HCT116 (cell line): Measurements from ENCODE around the gene ATG3. TPM values are rescaled to one million over a fixed set of nuclear protein-coding genes. Genes with fewer than 3 reads are reported as not detected.

Source experiments
- ATAC-seq: fragments of 200-7000 bp; cut with Tn5 transposase; 2 replicates; pipeline ENCODE4 v1.9.1; 2020; ENCODE audit warnings: mild to moderate bottlenecking, moderate library complexity
- BruUV-seq: library from RNA; stranded (reverse); fragments of 400-500 nt; replicated peaks from 2 replicates; lab custom pipeline; 2021; lab: Mats Ljungman, UMichigan
- CTCF ChIA-PET: fragments of 300-600 bp; sonication (Branson Sonifier 250); formaldehyde crosslinking; loops from one replicate; lab custom pipeline; 2021; ENCODE audit warnings: antibody characterized with exemption; lab: Charles Lee
- POLR2A ChIA-PET: fragments of 300-600, 350-600 bp; sonication (Branson Sonifier 250); formaldehyde crosslinking; loops from one replicate; lab custom pipeline; 2021; ENCODE audit warnings: antibody characterized with exemption; lab: Charles Lee
- RAD21 ChIA-PET, 2 experiments: fragments of 300-600 bp; sonication (Branson Sonifier 250); formaldehyde crosslinking; loops; one replicate each; lab custom pipeline; 2023; ENCODE audit warnings: low total read pairs in 2 of 2; ENCODE audit not compliant: uncharacterized antibody in 2 of 2, unreplicated experiment in 2 of 2, low non-redundant PET in 1 of 2; lab: Charles Lee
- DNase-seq: peaks from one replicate; pipeline ENCODE4 v3.0.0-alpha.2; 2010; ENCODE audit warnings: low read depth, low spot score
- H2AFZ ChIP-seq: fragments of 200-600 bp; shearing (Covaris generic), sonication (generic); 2 replicates; pipeline ENCODE4 v1.6.1; 2017; ENCODE audit warnings: low read depth, mixed run types, mixed read lengths, antibody characterized with exemption, low read length; ENCODE audit not compliant: poor library complexity, severe bottlenecking
- H3K27ac ChIP-seq: 2 replicates; pipeline ENCODE4 v1.5.1; 2012; ENCODE audit warnings: low read depth, low read length
- H3K27me3 ChIP-seq: fragments of 200-600 bp; sonication (generic); 2 replicates; pipeline ENCODE4 v1.6.1; 2016; ENCODE audit warnings: mixed run types, low read length, mixed read lengths; ENCODE audit not compliant: insufficient read depth
- H3K36me3 ChIP-seq, 2 experiments: fragments of 200-500 bp in 1 of 2; fragments of 200-600 bp in 1 of 2; sonication (Bioruptor generic) in 1 of 2; sonication (generic) in 1 of 2; 2 replicates each; pipeline versions ENCODE4 v1.5.1 to v1.6.1; 2014 to 2016; ENCODE audit warnings: low read length in 2 of 2, inconsistent platforms in 1 of 2, mixed read lengths in 1 of 2, mixed run types in 1 of 2; ENCODE audit not compliant: insufficient read depth in 2 of 2, control insufficient read depth in 1 of 2
- H3K4me1 ChIP-seq, 2 experiments: fragments of 200-600 bp in 1 of 2; sonication (generic) in 1 of 2; 2 replicates each; pipeline versions ENCODE4 v1.5.1 to v1.6.1; 2012 to 2017; ENCODE audit warnings: low read length in 2 of 2, inconsistent platforms in 1 of 2, mild to moderate bottlenecking in 1 of 2, mixed read lengths in 1 of 2, mixed run types in 1 of 2, moderate library complexity in 1 of 2; ENCODE audit not compliant: insufficient read depth in 2 of 2, control insufficient read depth in 1 of 2
- H3K4me2 ChIP-seq: fragments of 200-600 bp; sonication (generic); 2 replicates; pipeline ENCODE4 v1.6.1; 2017; ENCODE audit warnings: mixed run types, low read length, mixed read lengths
- H3K4me3 ChIP-seq, 2 experiments: fragments of 200-600 bp in 1 of 2; sonication (generic) in 1 of 2; replicated peaks in 1 of 2; 2 replicates each; pipeline ENCODE4 v1.5.1; 2011 to 2016; ENCODE audit warnings: low read length in 2 of 2, control low read depth in 1 of 2, low read depth in 1 of 2, mild to moderate bottlenecking in 1 of 2, mixed read lengths in 1 of 2, mixed run types in 1 of 2
- H3K79me2 ChIP-seq: fragments of 200-600 bp; sonication (generic); 2 replicates; pipeline ENCODE4 v1.6.1; 2017; ENCODE audit warnings: mild to moderate bottlenecking, mixed run types, low read length, moderate library complexity, mixed read lengths; ENCODE audit not compliant: insufficient read depth
- H3K9ac ChIP-seq: fragments of 200-600 bp; sonication (generic); 2 replicates; pipeline ENCODE4 v1.6.1; 2016; ENCODE audit warnings: low read length, mixed read lengths
- H3K9me2 ChIP-seq: fragments of 200-600 bp; sonication (generic), shearing (Covaris generic); 2 replicates; pipeline ENCODE4 v1.6.1; 2017; ENCODE audit warnings: mixed run types, mild to moderate bottlenecking, moderate library complexity; ENCODE audit not compliant: insufficient read depth
- H3K9me3 ChIP-seq, 2 experiments: fragments of 200-500 bp in 1 of 2; fragments of 200-600 bp in 1 of 2; sonication (Bioruptor generic) in 1 of 2; sonication (generic) in 1 of 2; 2 replicates each; pipeline ENCODE4 v1.6.1; 2014 to 2017; ENCODE audit warnings: low read length in 2 of 2, mixed read lengths in 2 of 2, inconsistent platforms in 1 of 2, low read depth in 1 of 2, mild to moderate bottlenecking in 1 of 2, mixed run types in 1 of 2, moderate library complexity in 1 of 2; ENCODE audit not compliant: control insufficient read depth in 1 of 2, insufficient read depth in 1 of 2
- H4K20me1 ChIP-seq: fragments of 200-600 bp; sonication (generic), shearing (Covaris generic); 2 replicates; pipeline ENCODE4 v1.6.1; 2017; ENCODE audit warnings: mixed run types, mild to moderate bottlenecking, moderate library complexity; ENCODE audit not compliant: insufficient read depth
- CBX3 ChIP-seq: IDR thresholded peaks from 2 replicates; pipeline ENCODE4 v1.6.1; 2012; ENCODE audit warnings: low read depth
- EGR1 ChIP-seq: IDR thresholded peaks from 2 replicates; pipeline ENCODE4 v1.6.1; 2012; ENCODE audit warnings: low read depth
- ELF1 ChIP-seq: IDR thresholded peaks from 2 replicates; pipeline ENCODE4 v1.6.1; 2012; ENCODE audit warnings: low read depth, borderline replicate concordance
- EZH2 ChIP-seq: fragments of 200-600 bp; sonication (generic); IDR thresholded peaks from 2 replicates; pipeline ENCODE4 v1.6.1; 2017; ENCODE audit warnings: antibody characterized with exemption, mixed run types
- EZH2phosphoT487 ChIP-seq: fragments of 200-600 bp; IDR thresholded peaks from 2 replicates; pipeline ENCODE4 v1.6.1; 2018; ENCODE audit warnings: antibody characterized with exemption, borderline replicate concordance
- FOSL1 ChIP-seq: IDR thresholded peaks from 2 replicates; pipeline ENCODE4 v1.6.1; 2012; ENCODE audit warnings: low read depth
- POLR2A ChIP-seq: IDR thresholded peaks from 2 replicates; pipeline ENCODE4 v1.7.0; 2011; ENCODE audit warnings: borderline replicate concordance; ENCODE audit not compliant: insufficient read depth, insufficient read length; ENCODE audit errors: extremely low read depth
- POLR2AphosphoS5 ChIP-seq: IDR thresholded peaks from 2 replicates; pipeline ENCODE4 v1.6.1; 2011; ENCODE audit warnings: mild to moderate bottlenecking, low read depth, low read length, moderate library complexity
- RAD21 ChIP-seq: IDR thresholded peaks from 2 replicates; pipeline ENCODE4 v1.6.1; 2012; ENCODE audit warnings: low read depth, mild to moderate bottlenecking
- SIN3A ChIP-seq: IDR thresholded peaks from 2 replicates; pipeline ENCODE4 v1.6.1; 2012; ENCODE audit warnings: low read depth
- SP1 ChIP-seq: IDR thresholded peaks from 2 replicates; pipeline ENCODE4 v1.6.1; 2012; ENCODE audit warnings: low read depth
- SRF ChIP-seq: IDR thresholded peaks from 2 replicates; pipeline ENCODE4 v1.6.1; 2012; ENCODE audit warnings: low read depth
- TCF7L2 ChIP-seq: IDR thresholded peaks from 2 replicates; pipeline ENCODE4 v1.7.0; 2011; ENCODE audit warnings: borderline replicate concordance, inconsistent platforms; ENCODE audit not compliant: insufficient read depth, insufficient read length; ENCODE audit errors: extremely low read depth
- YY1 ChIP-seq: IDR thresholded peaks from 2 replicates; pipeline ENCODE4 v1.6.1; 2011; ENCODE audit warnings: low read length, low read depth, moderate library complexity, mild to moderate bottlenecking; ENCODE audit not compliant: insufficient replicate concordance; ENCODE audit errors: extremely low read depth
- ZFX ChIP-seq: fragments of 450-650 bp; IDR thresholded peaks from 2 replicates; pipeline ENCODE4 v1.6.1; 2017
- ZNF274 ChIP-seq: fragments of 200-500 bp; sonication (Bioruptor generic); IDR thresholded peaks from 2 replicates; pipeline ENCODE4 v1.6.1; 2014; ENCODE audit warnings: mild to moderate bottlenecking, low read depth, low read length, inconsistent platforms
- intact Hi-C: fragments of 100-400 bp; cut with micrococcal nuclease; formaldehyde crosslinking; loops from 2 replicates; pipeline ENCODE4 v1.10.0; 2022
- total RNA-seq: library from RNA; stranded (reverse); gene quantifications from one replicate; pipeline ENCODE4 v1.2.1, GENCODE V29; 2021; ENCODE audit not compliant: unreplicated experiment
- TF ChIP-seq, protein P1 (sequence below): IDR thresholded peaks from 2 replicates; pipeline ENCODE4 v1.6.1; 2012; ENCODE audit warnings: low read depth
- TF ChIP-seq, protein P2 (sequence below): IDR thresholded peaks from 2 replicates; pipeline ENCODE4 v1.6.1; 2012

Gene ATG3
- total RNA-seq, 1 experiment from 2014 or later, result 56.4 TPM

DNA sequence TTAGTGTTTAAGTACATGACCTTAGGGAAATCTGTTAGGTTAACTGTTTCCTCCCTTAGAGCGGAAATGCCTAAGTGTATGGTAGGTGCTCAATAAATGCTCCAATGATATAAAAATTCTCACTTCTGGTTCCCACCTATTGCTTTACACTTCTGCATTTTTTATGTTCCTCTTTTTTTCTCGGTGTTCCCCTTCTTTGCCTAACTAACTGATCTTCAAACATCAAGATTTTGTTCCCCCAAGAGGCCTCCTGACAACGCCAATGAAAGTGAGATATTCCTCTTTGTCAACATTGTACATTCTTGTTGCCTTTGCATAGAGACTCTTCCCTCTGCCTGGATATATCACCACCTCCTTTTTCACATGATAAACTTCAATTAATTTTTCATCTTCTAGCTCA lies 17.5 kb upstream of the ATG3 start:
- Histone ChIP-seq H3K9me3 (no peaks in the 10 kb centered on the region), H3K9ac (no peak overlapping the region), H3K79me2 (no peaks in the 10 kb centered on the region), H3K36me3 (peaks cover 0 to 5% of the 10 kb centered on the region in 2 experiments; a peak in 1 of 4 replicates), H4K20me1 (no peaks in the 10 kb centered on the region), H3K4me2 (no peak overlapping the region), H3K27me3 (no peaks in the 10 kb centered on the region), H3K9me2 (no peaks in the 10 kb centered on the region), H3K4me1 (no peaks in the 10 kb centered on the region), H2AFZ (no peak overlapping the region)
- BruUV-seq, result no TSS peak
- ATAC-seq (no peak), DNase-seq (no peak)
- intact Hi-C loops, result no loop called here
- TF ChIP-seq, protein P1, sequence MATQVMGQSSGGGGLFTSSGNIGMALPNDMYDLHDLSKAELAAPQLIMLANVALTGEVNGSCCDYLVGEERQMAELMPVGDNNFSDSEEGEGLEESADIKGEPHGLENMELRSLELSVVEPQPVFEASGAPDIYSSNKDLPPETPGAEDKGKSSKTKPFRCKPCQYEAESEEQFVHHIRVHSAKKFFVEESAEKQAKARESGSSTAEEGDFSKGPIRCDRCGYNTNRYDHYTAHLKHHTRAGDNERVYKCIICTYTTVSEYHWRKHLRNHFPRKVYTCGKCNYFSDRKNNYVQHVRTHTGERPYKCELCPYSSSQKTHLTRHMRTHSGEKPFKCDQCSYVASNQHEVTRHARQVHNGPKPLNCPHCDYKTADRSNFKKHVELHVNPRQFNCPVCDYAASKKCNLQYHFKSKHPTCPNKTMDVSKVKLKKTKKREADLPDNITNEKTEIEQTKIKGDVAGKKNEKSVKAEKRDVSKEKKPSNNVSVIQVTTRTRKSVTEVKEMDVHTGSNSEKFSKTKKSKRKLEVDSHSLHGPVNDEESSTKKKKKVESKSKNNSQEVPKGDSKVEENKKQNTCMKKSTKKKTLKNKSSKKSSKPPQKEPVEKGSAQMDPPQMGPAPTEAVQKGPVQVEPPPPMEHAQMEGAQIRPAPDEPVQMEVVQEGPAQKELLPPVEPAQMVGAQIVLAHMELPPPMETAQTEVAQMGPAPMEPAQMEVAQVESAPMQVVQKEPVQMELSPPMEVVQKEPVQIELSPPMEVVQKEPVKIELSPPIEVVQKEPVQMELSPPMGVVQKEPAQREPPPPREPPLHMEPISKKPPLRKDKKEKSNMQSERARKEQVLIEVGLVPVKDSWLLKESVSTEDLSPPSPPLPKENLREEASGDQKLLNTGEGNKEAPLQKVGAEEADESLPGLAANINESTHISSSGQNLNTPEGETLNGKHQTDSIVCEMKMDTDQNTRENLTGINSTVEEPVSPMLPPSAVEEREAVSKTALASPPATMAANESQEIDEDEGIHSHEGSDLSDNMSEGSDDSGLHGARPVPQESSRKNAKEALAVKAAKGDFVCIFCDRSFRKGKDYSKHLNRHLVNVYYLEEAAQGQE, result no peak
- TF ChIP-seq SIN3A (no peak), SP1 (no peak), CBX3 (no peak), EZH2 (no peak)
- TF ChIP-seq, all 23 proteins: peak for 0
- Histone ChIP-seq H3K27ac (no peak overlapping the region), H3K4me3 (no peak overlapping the region)
- RAD21 ChIA-PET, result no interaction called here
- CTCF ChIA-PET, result no interaction called here
- POLR2A ChIA-PET, result no interaction called here

DNA sequence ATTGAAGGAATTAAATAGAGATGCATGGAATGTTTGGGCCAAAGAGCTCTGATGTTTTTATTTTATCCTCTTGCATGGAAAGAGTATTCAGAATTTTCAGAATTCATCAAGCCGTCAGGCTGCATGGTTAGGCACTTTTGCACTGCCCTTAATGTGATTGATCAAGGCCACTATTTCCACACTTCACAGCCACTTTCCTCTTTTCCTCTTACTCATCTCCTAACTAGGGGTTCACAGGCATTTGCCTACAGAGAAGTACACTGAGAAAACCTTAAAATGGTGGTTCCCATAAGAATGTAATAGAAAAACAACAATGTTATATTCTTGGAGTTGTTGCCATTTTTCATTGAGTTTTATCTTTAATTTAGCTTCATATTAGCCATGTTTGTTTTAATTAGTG lies 10.9 kb upstream of the ATG3 start:
- Histone ChIP-seq H3K4me2 (no peak overlapping the region), H3K36me3 (peaks cover 0 to 2% of the 10 kb centered on the region in 2 experiments; a peak in 1 of 4 replicates), H4K20me1 (no peaks in the 10 kb centered on the region), H3K27me3 (no peaks in the 10 kb centered on the region), H3K4me3 (no peak overlapping the region), H3K27ac (no peak overlapping the region), H2AFZ (no peak overlapping the region), H3K79me2 (no peaks in the 10 kb centered on the region), H3K4me1 (peaks cover 0 to 7% of the 10 kb centered on the region in 2 experiments; a peak in 1 of 4 replicates), H3K9ac (no peak overlapping the region), H3K9me2 (no peaks in the 10 kb centered on the region), H3K9me3 (no peaks in the 10 kb centered on the region)
- ChIA-PET RAD21 (no interaction called here), CTCF (no interaction called here), POLR2A (no interaction called here)
- intact Hi-C loops, result no loop called here
- ATAC-seq, result no peak
- no peak for DNase-seq
- no TSS peak for BruUV-seq
- TF ChIP-seq POLR2A (no peak), CBX3 (no peak), SP1 (no peak), SRF (no peak), EZH2 (no peak), EGR1 (no peak), RAD21 (no peak), YY1 (no peak), ZNF274 (no peak), ZFX (no peak), EZH2phosphoT487 (no peak), FOSL1 (no peak), SIN3A (no peak), ELF1 (no peak), TCF7L2 (no peak), POLR2AphosphoS5 (no peak)
- TF ChIP-seq, protein P2, sequence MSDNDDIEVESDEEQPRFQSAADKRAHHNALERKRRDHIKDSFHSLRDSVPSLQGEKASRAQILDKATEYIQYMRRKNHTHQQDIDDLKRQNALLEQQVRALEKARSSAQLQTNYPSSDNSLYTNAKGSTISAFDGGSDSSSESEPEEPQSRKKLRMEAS, result no peak
